H9 (cell line): ENCODE data around the gene NXPH3. TPM values are rescaled to one million over a fixed set of nuclear protein-coding genes. Genes with fewer than 3 reads are reported as not detected.

Experiments
- DNase-seq: peaks from one replicate; pipeline ENCODE4 v3.0.0-alpha.2; 2017
- H2AFZ ChIP-seq: one replicate; pipeline ENCODE4 v1.6.1; 2013; ENCODE audit warnings: mild to moderate bottlenecking, low read length, control low read depth, moderate library complexity
- H2AK5ac ChIP-seq: 2 replicates; pipeline ENCODE4 v1.6.1; 2013; ENCODE audit warnings: low read length, control low read depth, mixed read lengths; ENCODE audit not compliant: insufficient read length
- H2BK120ac ChIP-seq: one replicate; pipeline ENCODE4 v1.6.1; 2013; ENCODE audit warnings: low read depth, mild to moderate bottlenecking, low read length, control low read depth, inconsistent platforms; ENCODE audit not compliant: poor library complexity, severe bottlenecking
- H2BK12ac ChIP-seq: 2 replicates; pipeline ENCODE4 v1.6.1; 2013; ENCODE audit warnings: low read length, control low read depth, mixed read lengths, low read depth; ENCODE audit not compliant: insufficient read length
- H2BK15ac ChIP-seq: 2 replicates; pipeline ENCODE4 v1.6.1; 2013; ENCODE audit warnings: low read depth, low read length, control low read depth
- H2BK20ac ChIP-seq: one replicate; pipeline ENCODE4 v1.6.1; 2013; ENCODE audit warnings: low read depth, mild to moderate bottlenecking, low read length, control low read depth, inconsistent platforms; ENCODE audit not compliant: poor library complexity, severe bottlenecking
- H2BK5ac ChIP-seq: 2 replicates; pipeline ENCODE4 v1.6.1; 2013; ENCODE audit warnings: low read length, control low read depth, mixed read lengths; ENCODE audit not compliant: insufficient read length
- H3K14ac ChIP-seq: 2 replicates; pipeline ENCODE4 v1.6.1; 2013; ENCODE audit warnings: low read length, control low read depth; ENCODE audit not compliant: insufficient read depth
- H3K18ac ChIP-seq: 2 replicates; pipeline ENCODE4 v1.6.1; 2013; ENCODE audit warnings: low read depth, mild to moderate bottlenecking, mixed read lengths, low read length, control low read depth; ENCODE audit not compliant: insufficient read length
- H3K23ac ChIP-seq: 2 replicates; pipeline ENCODE4 v1.6.1; 2013; ENCODE audit warnings: low read length, control low read depth, mixed read lengths, low read depth; ENCODE audit not compliant: insufficient read length
- H3K23me2 ChIP-seq: 2 replicates; pipeline ENCODE4 v1.6.1; 2013; ENCODE audit warnings: low read depth, mild to moderate bottlenecking, mixed read lengths, low read length, control low read depth; ENCODE audit not compliant: insufficient read length, poor library complexity, severe bottlenecking
- H3K27ac ChIP-seq: 2 replicates; pipeline ENCODE4 v1.5.1; 2013; ENCODE audit warnings: low read length, control low read depth, mixed read lengths, low read depth; ENCODE audit not compliant: insufficient read length
- H3K27me3 ChIP-seq: 2 replicates; pipeline ENCODE4 v1.6.1; 2013; ENCODE audit warnings: low read length, control low read depth, inconsistent platforms; ENCODE audit not compliant: insufficient read depth
- H3K4ac ChIP-seq: 2 replicates; pipeline ENCODE4 v1.6.1; 2013; ENCODE audit warnings: low read depth, mild to moderate bottlenecking, control low read depth, inconsistent platforms, low read length, moderate library complexity
- H3K4me1 ChIP-seq: 2 replicates; pipeline ENCODE4 v1.6.1; 2013; ENCODE audit warnings: low read length, control low read depth, inconsistent platforms; ENCODE audit not compliant: insufficient read depth
- H3K4me2 ChIP-seq: 2 replicates; pipeline ENCODE4 v1.6.1; 2013; ENCODE audit warnings: low read length, control low read depth, mixed read lengths; ENCODE audit not compliant: insufficient read length, insufficient read depth
- H3K56ac ChIP-seq: 2 replicates; pipeline ENCODE4 v1.6.1; 2013; ENCODE audit warnings: low read depth, mild to moderate bottlenecking, mixed read lengths, low read length, control low read depth; ENCODE audit not compliant: insufficient read length
- H3K79me1 ChIP-seq: 2 replicates; pipeline ENCODE4 v1.6.1; 2013; ENCODE audit warnings: low read depth, mild to moderate bottlenecking, moderate library complexity, low read length, control low read depth, inconsistent platforms; ENCODE audit not compliant: insufficient read depth, poor library complexity, severe bottlenecking
- H3K79me2 ChIP-seq: 2 replicates; pipeline ENCODE4 v1.6.1; 2013; ENCODE audit warnings: low read length, control low read depth, inconsistent platforms; ENCODE audit not compliant: insufficient read depth
- H3K9ac ChIP-seq: 2 replicates; pipeline ENCODE4 v1.6.1; 2013; ENCODE audit warnings: low read length, control low read depth, mixed read lengths; ENCODE audit not compliant: insufficient read length; ENCODE audit errors: extremely low read depth
- H3K9me3 ChIP-seq: one replicate; pipeline ENCODE4 v1.6.1; 2013; ENCODE audit warnings: low read depth, low read length, inconsistent platforms; ENCODE audit not compliant: control insufficient read depth
- H3T11ph ChIP-seq: one replicate; pipeline ENCODE4 v1.6.1; 2013; ENCODE audit warnings: mild to moderate bottlenecking, low read length, control low read depth, inconsistent platforms
- H4K20me1 ChIP-seq: one replicate; pipeline ENCODE4 v1.6.1; 2013; ENCODE audit not compliant: control insufficient read depth, insufficient read length, insufficient read depth
- H4K5ac ChIP-seq: 2 replicates; pipeline ENCODE4 v1.6.1; 2013; ENCODE audit warnings: low read depth, mild to moderate bottlenecking, mixed read lengths, low read length, control low read depth; ENCODE audit not compliant: insufficient read length
- H4K8ac ChIP-seq: replicated peaks from 2 replicates; pipeline ENCODE4 v1.6.1; 2013; ENCODE audit warnings: low read length, control low read depth, mixed read lengths, low read depth; ENCODE audit not compliant: insufficient read length
- H4K91ac ChIP-seq: 2 replicates; pipeline ENCODE4 v1.6.1; 2013; ENCODE audit warnings: low read depth, mild to moderate bottlenecking, moderate library complexity, mixed read lengths, low read length, control low read depth; ENCODE audit not compliant: insufficient read length
- H3K27ac Mint-ChIP-seq, 3 experiments: 2 replicates in 2 of 3; 3 replicates in 1 of 3; pipeline ENCODE4 v1.8.0; 2020 to 2021; ENCODE audit warnings: mixed read lengths in 3 of 3, mild to moderate bottlenecking in 1 of 3, moderate library complexity in 1 of 3
- H3K27me3 Mint-ChIP-seq: 2 replicates; pipeline ENCODE4 v1.8.0; 2021; ENCODE audit warnings: low read depth, mild to moderate bottlenecking, moderate library complexity, mixed read lengths
- H3K36me3 Mint-ChIP-seq, 3 experiments: 2 replicates in 2 of 3; 3 replicates in 1 of 3; pipeline ENCODE4 v1.8.0; 2020 to 2021; ENCODE audit warnings: low read depth in 3 of 3, mixed read lengths in 3 of 3; ENCODE audit not compliant: insufficient read depth in 1 of 3
- H3K4me1 Mint-ChIP-seq, 2 experiments: 2 replicates each; pipeline ENCODE4 v1.8.0; 2020; ENCODE audit warnings: mixed read lengths in 2 of 2
- H3K4me3 Mint-ChIP-seq, 2 experiments: 2 replicates in 1 of 2; 3 replicates in 1 of 2; pipeline ENCODE4 v1.8.0; 2020 to 2021; ENCODE audit warnings: mild to moderate bottlenecking in 2 of 2, mixed read lengths in 2 of 2, moderate library complexity in 1 of 2
- H3K9me3 Mint-ChIP-seq, 2 experiments: 2 replicates in 1 of 2; 3 replicates in 1 of 2; pipeline ENCODE4 v1.8.0; 2020; ENCODE audit warnings: mild to moderate bottlenecking in 2 of 2, mixed read lengths in 2 of 2, moderate library complexity in 1 of 2
- CTCF ChIP-seq: fragments of 200-600 bp; sonication (generic); conservative IDR thresholded peaks from 3 replicates; pipeline ENCODE4 v1.8.0; 2021; ENCODE audit warnings: antibody characterized with exemption, mild to moderate bottlenecking
- WGBS: extraction: QIAGEN DNeasy Blood & Tissue Kit; methylation state at CpG from one replicate; pipeline ENCODE4 v1.1.7; 2013; ENCODE audit warnings: missing lambda C conversion rate, low lambda C conversion rate, mixed read lengths; ENCODE audit not compliant: insufficient read length; ENCODE audit errors: extremely low coverage; 5-methylcytosine and 5-hydroxymethylcytosine counted together
- total RNA-seq: library from RNA; stranded (reverse); gene quantifications from 2 replicates; pipeline ENCODE4 v1.2.1, GENCODE V29; 2021

The NXPH3 gene
- total RNA-seq, 1 experiment from 2014 or later: 1.3 TPM

DNA sequence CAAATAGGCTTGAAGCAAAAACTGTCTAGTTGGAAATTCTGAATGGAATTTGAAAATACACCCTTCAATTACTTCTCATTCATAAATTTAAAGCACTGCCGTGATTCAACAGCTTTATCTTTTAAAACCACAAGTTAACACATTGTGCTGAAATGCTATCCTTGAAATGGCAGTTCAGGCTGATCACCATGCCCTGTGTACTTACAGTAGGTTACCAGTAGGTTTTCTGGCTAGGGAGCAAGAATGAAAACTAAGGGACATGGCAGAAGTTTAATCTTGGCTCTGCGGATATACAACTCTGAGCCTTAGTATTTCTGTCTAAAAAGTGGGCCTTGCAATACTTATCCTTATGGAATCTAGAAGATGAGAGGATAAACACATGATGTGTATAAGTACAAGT is 28.0 kb downstream of the NXPH3 start:
- Histone ChIP-seq H3K4ac (no peak overlapping the region), H3K27ac (no peak overlapping the region), H3K18ac (no peak overlapping the region), H3K79me1 (no peaks in the 10 kb centered on the region), H2AFZ (no peak overlapping the region), H3K23ac (no peak overlapping the region), H3K4me2 (no peak overlapping the region), H3K9me3 (no peaks in the 10 kb centered on the region), H3K23me2 (no peaks in the 10 kb centered on the region), H2BK5ac (no peak overlapping the region), H4K91ac (no peak overlapping the region), H2BK20ac (no peak overlapping the region), H3K9ac (no peak overlapping the region), H2BK120ac (no peak overlapping the region), H2BK15ac (no peak overlapping the region), H3K27me3 (no peaks in the 10 kb centered on the region), H2AK5ac (no peak overlapping the region), H4K20me1 (no peaks in the 10 kb centered on the region), H2BK12ac (no peak overlapping the region), H4K5ac (no peak overlapping the region), H4K8ac (no peak overlapping the region), H3T11ph (no peak overlapping the region), H3K14ac (no peak overlapping the region), H3K79me2 (no peaks in the 10 kb centered on the region), H3K56ac (no peak overlapping the region), H3K4me1 (no peaks in the 10 kb centered on the region)
- Mint-ChIP-seq H3K27ac (no peak overlapping the region), H3K4me1 (peaks cover 7 to 17% of the 10 kb centered on the region in 2 experiments; a peak in 3 of 4 replicates), H3K27me3 (no peaks in the 10 kb centered on the region), H3K4me3 (no peak overlapping the region), H3K36me3 (peaks cover 4 to 64% (median 50%) of the 10 kb centered on the region in 3 experiments; a peak in 5 of 7 replicates), H3K9me3 (no peaks in the 10 kb centered on the region)
- DNase-seq: no peak
- peak; percentile 24; the same call in 2 of the 3 replicates for TF ChIP-seq CTCF
- no CpG with 5 or more reads among the region's 2 CpGs for WGBS
